ENCODE results near the gene JADE3. TPM values are rescaled to one million over a fixed set of nuclear protein-coding genes. Genes with fewer than 3 reads are reported as not detected.

JADE3 gene
- total RNA-seq (2014; rRNA removed; shearing (Covaris generic)) (14.1 and 15.3 TPM in 2 replicates), polyA plus RNA-seq (2016; fragmentation: Nextera tagmentation; extraction: Ambion mirVana) (3.9 and 4.5 TPM in 2 replicates)
- long read RNA-seq: 0 reads

DNA sequence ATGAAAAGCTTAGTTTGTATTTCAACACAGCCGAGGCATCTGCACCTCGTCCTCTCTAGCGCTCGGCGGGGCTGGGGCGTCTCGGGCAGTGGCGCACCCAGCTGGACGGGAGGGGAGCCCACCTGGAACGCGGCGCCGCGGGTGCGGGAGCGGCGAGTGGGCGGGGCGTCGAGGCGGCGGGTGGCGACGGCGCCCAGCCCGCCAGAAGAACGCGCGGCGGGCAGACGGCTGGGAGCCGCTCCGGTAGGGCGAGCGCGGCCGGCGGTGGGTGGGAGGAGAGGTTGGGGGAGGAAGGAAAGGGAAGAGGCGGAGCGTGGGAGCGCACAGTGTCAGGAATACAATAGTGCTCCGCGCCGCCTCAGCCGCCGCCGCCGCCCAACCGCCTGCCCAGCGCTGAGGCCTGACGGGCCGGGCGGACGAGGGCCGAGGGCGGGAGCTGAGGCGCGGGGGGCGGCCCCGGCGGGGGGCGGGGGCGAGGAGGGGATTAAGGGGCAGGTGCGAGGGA, at the start of gene JADE3:
Gene JADE3, plus strand, starts transcription at position 324 of the 505 bp plus-strand sequence. CDS start 72,474 bp downstream, outside the sequence.
- no peaks in the 10 kb centered on the region; the same call in 2 of the 3 replicates for H3K36me3 Mint-ChIP-seq (ENCODE audit: low read depth)
- Histone ChIP-seq H3K79me2 (replicated peaks; ENCODE audit: insufficient read depth) (peaks cover 39% of the 10 kb centered on the region), H3F3A (replicated peaks; ENCODE audit: low read depth) (0 out of 2 replicates have a peak, but pooled peaks cover 4% of the 10 kb centered on the region), H3K27me3 (ENCODE audit: insufficient read depth) (no peaks in the 10 kb centered on the region), H3K9me2 (ENCODE audit: insufficient read depth) (no peaks in the 10 kb centered on the region), H3K4me3 (peak within 1 kb of the TSS; percentile 81), H2AFZ (peak within 1 kb of the TSS; percentile 72; the same call in 1 of the 2 replicates), H3K4me2 (peak within 1 kb of the TSS; percentile 90), H3K27ac (ENCODE audit: low read depth) (peak within 1 kb of the TSS; percentile 59; the same call in 1 of the 2 replicates), H3K4me1 (ENCODE audit: insufficient read depth) (0 out of 2 replicates have a peak, but pooled peaks cover 6% of the 10 kb centered on the region), H4K20me1 (replicated peaks; ENCODE audit: insufficient read depth) (no peaks in the 10 kb centered on the region), H3K36me3 (ENCODE audit: insufficient read depth) (no peaks in the 10 kb centered on the region)
- H3K27ac Mint-ChIP-seq: no peak within 1 kb of the TSS
- peak; percentile 84 for ATAC-seq
- no peaks in the 10 kb centered on the region for H3K9me3 Mint-ChIP-seq
- TF ChIP-seq POLR2AphosphoS5 (IDR thresholded peaks at IDR 0.05; ENCODE audit: low read depth): 0 out of 2 replicates have a peak, but pooled peaks have one; percentile 42
- TF ChIP-seq, protein P1, sequence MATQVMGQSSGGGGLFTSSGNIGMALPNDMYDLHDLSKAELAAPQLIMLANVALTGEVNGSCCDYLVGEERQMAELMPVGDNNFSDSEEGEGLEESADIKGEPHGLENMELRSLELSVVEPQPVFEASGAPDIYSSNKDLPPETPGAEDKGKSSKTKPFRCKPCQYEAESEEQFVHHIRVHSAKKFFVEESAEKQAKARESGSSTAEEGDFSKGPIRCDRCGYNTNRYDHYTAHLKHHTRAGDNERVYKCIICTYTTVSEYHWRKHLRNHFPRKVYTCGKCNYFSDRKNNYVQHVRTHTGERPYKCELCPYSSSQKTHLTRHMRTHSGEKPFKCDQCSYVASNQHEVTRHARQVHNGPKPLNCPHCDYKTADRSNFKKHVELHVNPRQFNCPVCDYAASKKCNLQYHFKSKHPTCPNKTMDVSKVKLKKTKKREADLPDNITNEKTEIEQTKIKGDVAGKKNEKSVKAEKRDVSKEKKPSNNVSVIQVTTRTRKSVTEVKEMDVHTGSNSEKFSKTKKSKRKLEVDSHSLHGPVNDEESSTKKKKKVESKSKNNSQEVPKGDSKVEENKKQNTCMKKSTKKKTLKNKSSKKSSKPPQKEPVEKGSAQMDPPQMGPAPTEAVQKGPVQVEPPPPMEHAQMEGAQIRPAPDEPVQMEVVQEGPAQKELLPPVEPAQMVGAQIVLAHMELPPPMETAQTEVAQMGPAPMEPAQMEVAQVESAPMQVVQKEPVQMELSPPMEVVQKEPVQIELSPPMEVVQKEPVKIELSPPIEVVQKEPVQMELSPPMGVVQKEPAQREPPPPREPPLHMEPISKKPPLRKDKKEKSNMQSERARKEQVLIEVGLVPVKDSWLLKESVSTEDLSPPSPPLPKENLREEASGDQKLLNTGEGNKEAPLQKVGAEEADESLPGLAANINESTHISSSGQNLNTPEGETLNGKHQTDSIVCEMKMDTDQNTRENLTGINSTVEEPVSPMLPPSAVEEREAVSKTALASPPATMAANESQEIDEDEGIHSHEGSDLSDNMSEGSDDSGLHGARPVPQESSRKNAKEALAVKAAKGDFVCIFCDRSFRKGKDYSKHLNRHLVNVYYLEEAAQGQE (IDR thresholded peaks at IDR 0.05; ENCODE audit: unreplicated experiment): no peak
- peak; percentile 78 for DNase-seq (ENCODE audit: low spot score)
- H3K4me1 Mint-ChIP-seq: peaks cover 24% of the 10 kb centered on the region
- H3K4me3 Mint-ChIP-seq: peak within 1 kb of the TSS; percentile 94
- peaks cover 2% of the 10 kb centered on the region for H3K27me3 Mint-ChIP-seq (ENCODE audit: insufficient read depth, low read depth, poor library complexity)

DNA sequence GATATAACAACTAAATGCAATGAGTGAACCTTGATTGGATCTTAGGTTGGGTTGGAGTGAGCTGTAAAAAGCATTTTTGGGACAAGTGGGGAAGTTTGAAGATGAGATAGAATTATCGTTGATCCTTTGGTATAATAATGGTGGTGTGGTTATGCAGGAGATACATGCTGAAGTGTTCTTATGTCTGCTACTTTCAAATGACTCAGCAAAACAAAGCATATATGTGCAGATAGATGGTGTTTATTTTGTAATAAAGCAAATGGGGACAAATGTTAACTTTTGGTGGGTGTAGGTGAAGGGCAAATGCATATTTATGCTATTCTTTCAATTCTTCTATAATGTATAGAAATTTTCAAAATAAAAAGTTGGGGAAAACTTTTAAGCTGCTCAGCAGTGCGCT, 49.1 kb upstream of the JADE3 start:
- Histone ChIP-seq H3K4me2 (no peak overlapping the region), H3K4me3 (no peak overlapping the region), H3K27ac (ENCODE audit: low read depth) (no peak overlapping the region), H4K20me1 (replicated peaks; ENCODE audit: insufficient read depth) (no peaks in the 10 kb centered on the region), H3F3A (replicated peaks; ENCODE audit: low read depth) (no peaks in the 10 kb centered on the region), H3K36me3 (ENCODE audit: insufficient read depth) (no peaks in the 10 kb centered on the region), H3K4me1 (ENCODE audit: insufficient read depth) (no peaks in the 10 kb centered on the region), H3K9me2 (ENCODE audit: insufficient read depth) (no peaks in the 10 kb centered on the region), H2AFZ (no peak overlapping the region), H3K79me2 (replicated peaks; ENCODE audit: insufficient read depth) (no peaks in the 10 kb centered on the region), H3K27me3 (ENCODE audit: insufficient read depth) (no peaks in the 10 kb centered on the region)
- Mint-ChIP-seq H3K9me3 (no peaks in the 10 kb centered on the region), H3K4me1 (no peaks in the 10 kb centered on the region), H3K36me3 (ENCODE audit: low read depth) (peaks cover 8% of the 10 kb centered on the region; the same call in 2 of the 3 replicates), H3K27ac (peak overlapping the region; percentile 15; the same call in 1 of the 2 replicates), H3K4me3 (no peak overlapping the region), H3K27me3 (ENCODE audit: insufficient read depth, low read depth, poor library complexity) (peaks cover 3% of the 10 kb centered on the region)
- DNase-seq (ENCODE audit: low spot score) (no peak), ATAC-seq (no peak)
- TF ChIP-seq ZNF331 (CRISPR knock-in tag; IDR thresholded peaks at IDR 0.05; ENCODE audit: low read depth) (no peak), STAT1 (IDR thresholded peaks at IDR 0.05; ENCODE audit: unreplicated experiment) (no peak), EZH2 (IDR thresholded peaks at IDR 0.05; ENCODE audit: low read depth, unreplicated experiment) (no peak)
- TF ChIP-seq, protein P1 (IDR thresholded peaks at IDR 0.05; ENCODE audit: unreplicated experiment): no peak
- TF ChIP-seq, protein P2, sequence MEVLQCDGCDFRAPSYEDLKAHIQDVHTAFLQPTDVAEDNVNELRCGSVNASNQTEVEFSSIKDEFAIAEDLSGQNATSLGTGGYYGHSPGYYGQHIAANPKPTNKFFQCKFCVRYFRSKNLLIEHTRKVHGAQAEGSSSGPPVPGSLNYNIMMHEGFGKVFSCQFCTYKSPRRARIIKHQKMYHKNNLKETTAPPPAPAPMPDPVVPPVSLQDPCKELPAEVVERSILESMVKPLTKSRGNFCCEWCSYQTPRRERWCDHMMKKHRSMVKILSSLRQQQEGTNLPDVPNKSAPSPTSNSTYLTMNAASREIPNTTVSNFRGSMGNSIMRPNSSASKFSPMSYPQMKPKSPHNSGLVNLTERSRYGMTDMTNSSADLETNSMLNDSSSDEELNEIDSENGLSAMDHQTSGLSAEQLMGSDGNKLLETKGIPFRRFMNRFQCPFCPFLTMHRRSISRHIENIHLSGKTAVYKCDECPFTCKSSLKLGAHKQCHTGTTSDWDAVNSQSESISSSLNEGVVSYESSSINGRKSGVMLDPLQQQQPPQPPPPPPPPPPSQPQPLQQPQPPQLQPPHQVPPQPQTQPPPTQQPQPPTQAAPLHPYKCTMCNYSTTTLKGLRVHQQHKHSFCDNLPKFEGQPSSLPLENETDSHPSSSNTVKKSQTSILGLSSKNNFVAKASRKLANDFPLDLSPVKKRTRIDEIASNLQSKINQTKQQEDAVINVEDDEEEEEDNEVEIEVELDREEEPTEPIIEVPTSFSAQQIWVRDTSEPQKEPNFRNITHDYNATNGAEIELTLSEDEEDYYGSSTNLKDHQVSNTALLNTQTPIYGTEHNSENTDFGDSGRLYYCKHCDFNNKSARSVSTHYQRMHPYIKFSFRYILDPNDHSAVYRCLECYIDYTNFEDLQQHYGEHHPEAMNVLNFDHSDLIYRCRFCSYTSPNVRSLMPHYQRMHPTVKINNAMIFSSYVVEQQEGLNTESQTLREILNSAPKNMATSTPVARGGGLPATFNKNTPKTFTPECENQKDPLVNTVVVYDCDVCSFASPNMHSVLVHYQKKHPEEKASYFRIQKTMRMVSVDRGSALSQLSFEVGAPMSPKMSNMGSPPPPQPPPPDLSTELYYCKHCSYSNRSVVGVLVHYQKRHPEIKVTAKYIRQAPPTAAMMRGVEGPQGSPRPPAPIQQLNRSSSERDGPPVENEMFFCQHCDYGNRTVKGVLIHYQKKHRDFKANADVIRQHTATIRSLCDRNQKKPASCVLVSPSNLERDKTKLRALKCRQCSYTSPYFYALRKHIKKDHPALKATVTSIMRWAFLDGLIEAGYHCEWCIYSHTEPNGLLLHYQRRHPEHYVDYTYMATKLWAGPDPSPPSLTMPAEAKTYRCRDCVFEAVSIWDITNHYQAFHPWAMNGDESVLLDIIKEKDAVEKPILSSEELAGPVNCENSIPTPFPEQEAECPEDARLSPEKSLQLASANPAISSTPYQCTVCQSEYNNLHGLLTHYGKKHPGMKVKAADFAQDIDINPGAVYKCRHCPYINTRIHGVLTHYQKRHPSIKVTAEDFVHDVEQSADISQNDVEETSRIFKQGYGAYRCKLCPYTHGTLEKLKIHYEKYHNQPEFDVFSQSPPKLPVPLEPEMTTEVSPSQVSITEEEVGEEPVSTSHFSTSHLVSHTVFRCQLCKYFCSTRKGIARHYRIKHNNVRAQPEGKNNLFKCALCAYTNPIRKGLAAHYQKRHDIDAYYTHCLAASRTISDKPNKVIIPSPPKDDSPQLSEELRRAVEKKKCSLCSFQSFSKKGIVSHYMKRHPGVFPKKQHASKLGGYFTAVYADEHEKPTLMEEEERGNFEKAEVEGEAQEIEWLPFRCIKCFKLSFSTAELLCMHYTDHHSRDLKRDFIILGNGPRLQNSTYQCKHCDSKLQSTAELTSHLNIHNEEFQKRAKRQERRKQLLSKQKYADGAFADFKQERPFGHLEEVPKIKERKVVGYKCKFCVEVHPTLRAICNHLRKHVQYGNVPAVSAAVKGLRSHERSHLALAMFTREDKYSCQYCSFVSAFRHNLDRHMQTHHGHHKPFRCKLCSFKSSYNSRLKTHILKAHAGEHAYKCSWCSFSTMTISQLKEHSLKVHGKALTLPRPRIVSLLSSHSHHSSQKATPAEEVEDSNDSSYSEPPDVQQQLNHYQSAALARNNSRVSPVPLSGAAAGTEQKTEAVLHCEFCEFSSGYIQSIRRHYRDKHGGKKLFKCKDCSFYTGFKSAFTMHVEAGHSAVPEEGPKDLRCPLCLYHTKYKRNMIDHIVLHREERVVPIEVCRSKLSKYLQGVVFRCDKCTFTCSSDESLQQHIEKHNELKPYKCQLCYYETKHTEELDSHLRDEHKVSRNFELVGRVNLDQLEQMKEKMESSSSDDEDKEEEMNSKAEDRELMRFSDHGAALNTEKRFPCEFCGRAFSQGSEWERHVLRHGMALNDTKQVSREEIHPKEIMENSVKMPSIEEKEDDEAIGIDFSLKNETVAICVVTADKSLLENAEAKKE (CRISPR knock-in tag; IDR thresholded peaks at IDR 0.05): no peak

Measured in GM23338 (cell line).